Peyer's patch (tissue), 4 donors: ENCODE results near the gene KIFC3.

Source experiments
- CTCF ChIP-seq, 6 experiments: fragments of 450-650 bp in 4 of 6; fragments of 200-600 bp in 2 of 6; sonication (generic) in 1 of 6; IDR thresholded peaks; one replicate each; pipeline ENCODE4 v1.5.1; 2017 to 2019; ENCODE audit warnings: antibody characterized with exemption in 6 of 6, mild to moderate bottlenecking in 3 of 6, moderate library complexity in 1 of 6
- POLR2A ChIP-seq, 2 donors: fragments of 450-650 bp; IDR thresholded peaks; one replicate each; pipeline ENCODE4 v1.5.1; 2017; ENCODE audit warnings: antibody characterized with exemption in 2 of 2, mild to moderate bottlenecking in 2 of 2, moderate library complexity in 2 of 2

- no peak for TF ChIP-seq CTCF (IDR thresholded peaks at IDR 0.05)
- TF ChIP-seq POLR2A (IDR thresholded peaks at IDR 0.05) = no peak
Measured at GRCh38 chr16:57741660-57742191, 60.6 kb downstream of the KIFC3 start.
